HG02852 (cell line): ENCODE data around the gene KDM4C.
"Not testable (repeated sequence)": the region's sequence is repeated elsewhere in the genome, so short reads cannot be mapped to it uniquely, and the experiment has no call there.

Experiments used
- ATAC-seq: cut with Tn5 transposase; IDR thresholded peaks from one replicate; pipeline ENCODE4 v1.9.1; 2021; ENCODE audit warnings: mild to moderate bottlenecking, moderate library complexity; ENCODE audit not compliant: unreplicated experiment

Gene KDM4C

DNA sequence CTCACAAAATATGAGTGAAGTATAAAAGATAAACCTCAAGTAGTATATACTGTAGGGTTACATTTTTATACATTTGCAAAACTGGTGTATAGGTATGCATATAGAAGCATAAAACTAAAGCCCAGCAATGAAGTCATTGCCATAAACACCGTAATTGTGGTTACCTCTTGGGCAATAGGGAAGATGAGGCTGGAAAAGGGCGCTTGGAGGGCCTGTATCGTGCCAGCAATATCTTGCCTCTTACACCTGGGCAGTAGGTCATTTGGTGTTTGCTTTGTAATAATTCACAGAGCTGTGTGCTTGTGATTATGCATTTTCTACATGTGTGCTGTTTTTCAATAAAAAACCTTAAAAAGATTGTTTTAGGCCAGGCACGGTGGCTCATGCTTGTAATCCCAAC is 45.2 kb downstream of the KDM4C start:
- no peak for ATAC-seq

DNA sequence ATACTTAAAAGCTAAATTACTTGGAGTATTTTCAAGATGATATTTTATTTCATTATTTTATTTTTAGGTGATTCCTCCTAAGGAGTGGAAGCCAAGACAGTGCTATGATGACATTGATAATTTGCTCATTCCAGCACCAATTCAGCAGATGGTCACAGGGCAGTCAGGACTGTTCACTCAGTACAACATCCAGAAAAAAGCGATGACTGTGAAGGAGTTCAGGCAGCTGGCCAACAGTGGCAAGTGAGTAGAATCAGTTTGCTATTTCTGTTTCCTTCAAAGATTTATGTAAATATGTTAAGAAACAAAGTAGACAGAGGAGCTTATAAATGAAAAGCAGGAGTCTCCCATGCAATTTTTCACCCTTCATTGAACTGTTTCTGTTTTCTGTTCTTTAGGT is 47.8 kb downstream of the KDM4C start:
- ATAC-seq, result no peak

DNA sequence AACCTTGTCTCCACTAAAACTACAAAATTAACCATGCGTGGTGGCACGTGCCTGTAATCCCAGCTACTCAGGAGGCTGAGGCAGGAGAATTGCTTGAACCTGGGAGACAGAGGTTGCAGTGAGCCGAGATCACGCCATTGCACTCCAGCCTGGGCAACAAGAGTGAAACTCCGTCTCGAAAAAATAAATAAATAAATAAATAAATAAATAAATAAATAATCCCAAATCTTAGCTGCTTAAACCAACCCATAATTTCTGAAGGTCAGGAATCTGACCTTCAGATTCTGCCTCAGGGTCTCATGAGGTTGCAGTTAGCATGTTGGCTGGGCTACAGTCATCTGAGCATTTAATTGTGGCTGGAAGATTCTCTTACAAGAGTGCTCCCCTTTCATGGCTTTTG is 48.5 kb downstream of the KDM4C start:
- not testable (repeated sequence) for ATAC-seq

DNA sequence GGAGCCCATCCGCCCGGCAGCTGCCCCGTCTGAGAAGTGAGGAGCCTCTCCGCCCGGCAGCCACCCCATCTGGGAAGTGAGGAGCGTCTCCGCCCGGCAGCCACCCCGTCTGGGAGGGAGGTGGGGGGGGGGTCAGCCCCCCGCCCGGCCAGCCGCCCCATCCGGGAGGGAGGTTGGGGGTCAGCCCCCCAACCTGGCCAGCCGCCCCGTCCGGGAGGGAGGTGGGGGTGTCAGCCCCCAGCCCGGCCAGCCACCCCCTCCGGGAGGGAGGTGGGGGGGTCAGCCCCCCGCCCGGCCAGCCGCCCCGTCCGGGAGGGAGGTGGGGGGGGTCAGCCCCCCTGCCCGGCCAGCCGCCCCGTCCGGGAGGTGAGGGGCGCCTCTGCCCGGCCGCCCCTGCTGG is 49.9 kb downstream of the KDM4C start:
- ATAC-seq, result not testable (repeated sequence)

DNA sequence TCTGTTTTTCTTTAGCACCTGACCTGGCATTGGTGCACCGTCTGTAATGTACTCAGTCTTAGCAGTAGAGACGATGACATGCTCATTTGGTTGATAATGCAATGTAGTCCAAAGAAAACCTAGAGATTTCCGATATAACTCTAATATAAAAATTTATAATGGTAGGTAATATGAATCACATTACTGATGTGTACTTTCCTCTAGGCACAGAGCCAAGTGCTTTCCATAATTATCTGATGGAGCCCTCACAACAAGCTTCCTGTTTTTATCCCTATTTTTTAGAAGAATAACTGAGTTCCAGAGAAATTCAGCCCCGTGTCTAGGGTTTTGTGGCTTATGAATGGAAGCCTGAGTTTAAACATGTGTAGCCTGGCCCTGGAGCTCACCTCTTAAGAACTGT is 53.7 kb downstream of the KDM4C start:
- ATAC-seq, result no peak

DNA sequence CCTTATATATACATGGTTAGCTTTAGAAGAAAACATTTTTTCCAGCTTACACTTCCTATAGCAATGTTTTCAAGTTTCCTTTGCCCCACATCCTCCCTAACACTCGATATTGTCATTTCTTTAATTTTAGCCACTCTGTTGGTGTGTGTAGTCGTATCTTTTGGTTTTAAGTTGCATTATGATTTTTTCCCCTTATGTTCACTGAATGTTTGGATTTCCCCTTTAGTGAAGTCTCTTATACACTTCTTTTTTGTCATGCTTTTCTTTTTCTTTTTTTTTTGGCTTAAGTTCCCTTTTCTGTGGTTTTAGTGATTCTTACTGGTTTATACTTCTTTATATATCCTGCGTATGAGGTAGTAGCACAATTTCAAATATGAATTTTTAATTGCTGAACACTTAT is 58.8 kb downstream of the KDM4C start:
- ATAC-seq, result no peak

DNA sequence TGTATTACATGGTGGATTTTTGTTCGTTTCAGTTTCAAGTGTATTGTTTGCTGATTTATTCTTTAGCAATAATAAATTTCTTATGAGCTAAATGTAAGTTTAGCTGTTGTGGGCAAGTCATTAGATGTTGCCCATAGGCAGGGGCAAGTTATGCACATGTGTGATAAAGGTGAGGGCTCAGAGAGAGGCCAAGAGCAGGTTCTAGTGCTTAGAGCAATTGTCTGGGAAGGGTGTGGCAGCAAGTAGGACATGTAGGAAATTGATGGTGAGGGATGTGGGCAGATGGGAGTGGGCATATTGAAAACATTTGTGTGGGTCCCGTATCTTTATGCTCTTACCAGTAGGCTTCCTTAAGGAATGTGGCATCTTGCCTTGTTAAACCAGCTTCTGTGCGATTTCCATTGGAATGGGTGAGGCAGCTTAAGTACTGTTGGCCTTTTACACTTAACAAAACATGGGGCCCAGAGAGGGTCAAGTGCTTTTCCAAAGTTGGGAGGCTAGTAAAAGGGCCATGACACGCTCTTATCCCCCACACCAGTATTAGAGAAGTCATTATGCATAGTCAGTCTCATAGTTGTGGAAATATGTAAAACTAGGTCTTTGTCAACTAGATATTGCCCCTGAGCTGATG is 60.6 kb downstream of the KDM4C start:
- no peak for ATAC-seq

DNA sequence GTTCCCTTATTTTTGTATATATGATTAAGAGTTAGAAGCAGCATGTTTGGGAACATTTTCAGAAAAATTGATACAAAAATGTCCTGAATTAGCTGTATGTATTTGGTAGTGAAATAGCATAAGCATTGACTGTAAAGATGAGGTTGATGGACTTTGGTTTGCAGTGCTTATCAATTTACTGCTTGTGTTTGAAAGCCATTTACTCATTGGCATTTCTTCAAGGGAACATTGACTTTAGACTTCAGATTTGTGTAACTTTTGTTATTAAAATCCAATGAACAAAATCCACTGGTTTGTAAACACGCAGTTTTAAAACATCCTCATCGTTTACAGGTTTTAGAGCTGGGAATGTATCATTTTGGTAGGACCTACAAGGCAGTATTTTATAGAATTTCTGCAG is 61.3 kb downstream of the KDM4C start:
- no peak for ATAC-seq

DNA sequence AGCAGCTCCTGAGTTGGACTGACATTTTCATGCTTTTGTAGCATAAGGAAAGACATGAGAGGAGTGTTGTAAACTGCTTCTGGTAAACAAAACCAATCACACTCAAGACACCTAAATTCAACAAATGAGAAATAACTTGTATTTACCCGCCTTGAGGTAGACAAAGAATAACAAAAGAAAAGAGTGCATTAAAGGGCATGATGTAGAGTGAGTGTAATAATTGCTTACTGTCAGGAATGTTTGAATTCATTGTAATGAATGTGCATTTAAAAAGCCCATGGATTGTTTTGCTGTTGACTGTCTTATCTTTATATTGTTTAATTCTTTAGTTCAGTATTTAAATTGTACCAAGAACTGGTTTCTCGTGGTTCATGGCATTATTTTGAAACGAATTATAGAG is 61.8 kb downstream of the KDM4C start:
- ATAC-seq, result no peak

DNA sequence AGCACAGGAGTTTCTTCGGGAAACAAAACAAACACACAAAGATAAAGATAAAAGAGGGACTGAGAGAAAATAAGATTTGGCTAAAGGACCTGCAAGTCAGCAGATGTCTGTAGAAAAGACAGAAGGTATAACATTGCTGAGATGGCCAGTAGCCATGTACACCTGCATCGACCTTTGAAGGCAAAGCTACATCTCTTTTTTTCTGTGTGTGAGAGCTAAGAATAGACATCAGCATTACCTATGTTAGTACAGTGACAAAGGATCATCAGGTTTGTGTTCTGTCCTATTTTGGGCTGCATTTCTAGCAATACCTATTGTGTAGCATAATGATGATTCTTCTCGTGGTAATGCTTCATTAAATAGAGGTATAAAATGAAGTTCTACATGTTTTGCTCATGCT is 64.9 kb downstream of the KDM4C start:
- no peak for ATAC-seq

DNA sequence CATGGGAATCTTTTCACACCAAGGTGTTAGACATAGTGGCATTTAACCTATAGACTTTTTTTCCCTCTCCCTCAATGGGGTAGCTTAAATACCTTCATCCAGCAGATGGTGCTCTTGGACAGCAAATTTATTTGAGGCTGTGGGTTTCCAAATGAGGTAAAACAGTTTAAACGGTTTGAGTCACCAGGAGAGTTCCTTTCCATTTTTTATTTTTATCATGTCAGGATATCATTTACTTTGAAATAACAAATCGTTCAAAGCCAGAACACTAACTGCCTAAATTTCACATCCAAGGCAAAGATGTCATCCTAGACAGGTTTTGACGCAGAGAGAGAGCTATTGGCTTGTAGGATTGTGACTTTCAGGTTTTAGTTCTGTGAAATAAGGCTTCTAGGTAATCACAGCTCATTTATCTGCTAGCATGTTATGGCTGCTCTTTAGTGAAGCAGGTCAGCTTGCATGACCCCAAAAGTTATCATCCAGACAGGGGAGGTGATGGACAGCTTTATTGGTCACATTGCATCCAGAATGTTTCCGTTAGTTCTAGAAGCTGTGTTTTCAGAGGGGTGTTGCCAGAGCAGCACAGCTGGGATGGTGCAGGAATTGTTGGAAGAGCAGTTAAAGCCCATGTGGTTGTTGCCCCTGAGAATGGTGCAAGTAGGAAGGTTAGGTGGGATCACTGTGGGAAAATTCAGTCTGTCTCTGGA is 69.8 kb downstream of the KDM4C start:
- ATAC-seq, result no peak

DNA sequence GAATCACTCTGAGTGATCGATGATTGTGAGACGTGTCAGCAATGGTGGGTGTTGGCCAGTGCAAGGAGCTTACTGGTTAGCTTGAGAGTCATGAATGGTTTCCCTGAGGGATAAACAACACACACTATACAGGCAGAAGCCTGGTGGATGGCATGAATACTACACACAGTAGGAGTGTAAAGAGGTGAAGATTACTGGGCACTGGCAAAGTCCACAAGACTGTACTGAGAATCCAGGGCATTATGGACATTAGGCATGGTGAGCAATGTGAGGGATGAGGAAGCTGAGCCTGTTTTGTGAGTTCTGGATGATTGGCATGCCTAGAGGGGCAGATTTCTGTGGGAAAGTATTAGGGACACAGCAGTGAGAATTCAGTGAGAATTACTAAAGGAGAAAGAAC is 71.3 kb downstream of the KDM4C start:
- no peak for ATAC-seq

DNA sequence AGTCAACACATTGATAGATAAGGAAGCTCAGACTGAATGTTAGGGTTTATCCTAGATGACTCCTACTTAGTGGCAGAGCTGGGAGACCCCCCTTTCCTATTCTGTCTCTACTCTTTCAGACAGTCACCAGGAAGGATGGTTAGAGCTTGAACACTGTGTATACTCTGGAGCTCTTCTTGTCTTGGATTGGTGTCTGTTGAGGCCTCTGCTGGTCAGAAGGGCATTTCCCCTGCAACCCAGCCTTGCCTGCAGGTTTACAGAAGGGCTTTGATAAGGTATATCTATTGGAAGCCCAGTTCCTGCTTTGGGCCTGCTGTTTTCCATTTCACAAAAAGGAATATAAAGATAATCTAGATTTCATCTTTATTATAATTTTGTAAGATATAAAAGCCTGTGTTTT is 71.8 kb downstream of the KDM4C start:
- no peak for ATAC-seq

DNA sequence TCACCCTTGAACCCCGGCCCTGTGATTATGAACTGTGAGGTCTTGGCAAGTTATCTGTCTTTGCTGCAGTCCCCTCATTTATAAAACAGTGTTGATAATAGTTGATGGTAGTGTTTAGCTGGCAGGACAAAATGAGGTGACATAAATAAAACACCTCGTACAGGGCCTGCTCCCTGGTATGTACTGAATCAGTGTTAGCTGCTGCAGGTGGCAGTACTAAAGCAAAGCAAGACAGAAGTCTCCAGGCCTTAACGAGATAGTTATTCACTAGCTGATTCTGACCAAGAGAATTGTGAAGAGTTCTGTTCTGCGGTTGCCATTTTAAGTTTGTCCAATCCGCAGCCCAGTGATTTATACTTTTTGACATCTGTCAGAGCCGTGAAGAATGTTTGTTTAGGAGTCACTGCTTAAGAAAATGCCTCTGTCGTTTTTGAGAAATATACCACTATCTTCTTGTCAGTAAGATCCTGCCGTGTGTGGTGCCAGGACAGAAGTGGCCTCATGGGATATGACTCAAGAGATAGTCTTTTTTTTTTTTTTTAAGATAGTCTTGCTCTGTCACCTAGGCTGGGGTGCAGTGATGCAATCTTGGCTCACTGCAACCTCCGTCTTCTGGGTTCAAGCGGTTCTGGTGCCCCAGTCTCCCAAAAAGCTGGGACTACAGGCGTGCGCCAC is 75.9 kb downstream of the KDM4C start:
- ATAC-seq, result no peak

DNA sequence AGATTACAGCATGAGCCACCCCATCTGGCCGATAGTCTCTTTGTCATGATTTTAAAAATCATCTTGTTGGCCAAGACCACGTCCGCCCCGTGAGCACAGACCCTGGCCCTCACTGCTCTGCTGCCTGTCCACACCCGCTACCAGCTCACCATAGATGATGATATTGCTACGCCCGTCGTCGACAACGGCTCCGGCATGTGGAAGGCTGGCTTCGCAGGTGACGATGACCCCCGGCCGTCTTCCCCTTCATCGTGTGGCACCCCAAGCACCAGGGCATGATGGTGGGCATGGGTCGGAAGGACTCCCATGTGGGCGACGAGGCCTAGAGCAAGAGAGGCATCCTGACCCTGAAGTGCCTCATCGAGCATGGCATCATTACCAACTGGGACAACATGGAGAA is 76.5 kb downstream of the KDM4C start:
- ATAC-seq, result no peak

DNA sequence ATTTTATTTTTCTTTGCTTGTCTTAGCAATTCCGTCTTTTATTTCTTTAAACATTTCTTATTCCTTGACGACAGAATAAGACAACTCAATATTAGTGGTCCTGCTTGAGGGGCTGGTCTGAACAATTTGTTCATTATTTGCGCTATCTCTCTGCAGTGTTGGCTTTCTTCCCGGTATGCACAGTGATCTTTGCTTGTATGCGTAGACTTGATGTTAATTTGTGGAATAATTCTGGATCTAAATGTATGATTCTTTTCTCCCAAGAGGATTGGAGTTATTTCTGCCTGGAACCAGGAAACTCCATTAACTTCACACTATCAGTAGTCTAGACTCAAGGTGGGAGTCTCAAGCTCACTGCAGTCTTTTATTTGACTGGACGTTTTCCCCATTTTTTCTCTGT is 80.4 kb downstream of the KDM4C start:
- no peak for ATAC-seq

DNA sequence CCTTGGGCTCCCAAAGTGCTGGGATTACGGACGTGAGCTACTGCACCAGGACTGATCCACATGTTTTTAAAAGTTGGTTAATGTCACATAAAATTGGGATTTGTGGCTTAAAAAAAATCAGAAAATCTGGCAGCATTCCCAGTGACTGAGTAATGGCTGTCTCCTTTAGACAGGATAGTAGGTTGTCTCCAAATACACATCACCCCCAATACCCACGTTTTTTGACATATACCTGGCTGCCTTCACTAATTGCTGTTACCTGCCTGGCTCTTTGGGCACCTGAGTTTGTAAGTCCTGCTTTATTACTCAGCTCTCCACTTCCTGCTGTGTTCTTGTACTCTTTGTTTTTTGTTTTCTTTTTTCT is 84.8 kb downstream of the KDM4C start:
- no peak for ATAC-seq

DNA sequence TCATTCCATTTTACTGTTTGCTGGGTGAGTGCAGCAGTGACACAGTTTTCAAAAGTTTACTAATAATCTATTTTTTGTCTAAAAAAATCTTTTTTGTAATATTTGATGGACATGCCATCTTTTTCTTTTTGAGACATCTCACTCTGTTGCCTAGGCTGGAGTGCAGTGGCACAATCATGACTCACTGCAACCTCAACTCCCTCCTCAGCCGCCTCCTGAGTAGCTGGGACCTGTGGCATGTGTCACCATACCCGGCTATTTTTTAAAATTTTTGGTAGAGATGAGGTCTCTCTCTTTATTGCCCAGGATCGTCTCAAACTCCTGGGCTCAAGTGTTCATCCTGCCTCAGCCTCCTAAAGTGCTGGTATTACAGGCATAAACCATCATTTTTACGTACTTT is 86.0 kb downstream of the KDM4C start:
- ATAC-seq, result no peak

DNA sequence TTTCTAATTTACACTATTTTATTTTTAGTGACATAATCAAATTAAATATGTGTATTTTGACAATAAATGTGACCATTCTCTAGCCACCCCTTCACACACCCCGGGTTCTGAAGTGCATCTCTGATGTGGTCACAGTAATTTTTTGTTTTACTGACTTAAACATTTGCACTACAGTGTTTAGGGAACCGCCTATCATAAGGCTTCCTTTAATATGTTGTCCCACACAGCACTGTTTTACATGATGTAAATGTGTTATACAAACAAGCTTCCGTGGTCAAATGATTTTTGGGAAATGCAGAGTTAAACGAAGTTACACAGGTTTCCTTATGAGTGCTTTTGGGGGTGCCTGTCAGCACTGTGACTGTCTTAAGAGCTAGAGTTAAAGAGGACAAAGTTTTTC is 86.5 kb downstream of the KDM4C start:
- no peak for ATAC-seq

DNA sequence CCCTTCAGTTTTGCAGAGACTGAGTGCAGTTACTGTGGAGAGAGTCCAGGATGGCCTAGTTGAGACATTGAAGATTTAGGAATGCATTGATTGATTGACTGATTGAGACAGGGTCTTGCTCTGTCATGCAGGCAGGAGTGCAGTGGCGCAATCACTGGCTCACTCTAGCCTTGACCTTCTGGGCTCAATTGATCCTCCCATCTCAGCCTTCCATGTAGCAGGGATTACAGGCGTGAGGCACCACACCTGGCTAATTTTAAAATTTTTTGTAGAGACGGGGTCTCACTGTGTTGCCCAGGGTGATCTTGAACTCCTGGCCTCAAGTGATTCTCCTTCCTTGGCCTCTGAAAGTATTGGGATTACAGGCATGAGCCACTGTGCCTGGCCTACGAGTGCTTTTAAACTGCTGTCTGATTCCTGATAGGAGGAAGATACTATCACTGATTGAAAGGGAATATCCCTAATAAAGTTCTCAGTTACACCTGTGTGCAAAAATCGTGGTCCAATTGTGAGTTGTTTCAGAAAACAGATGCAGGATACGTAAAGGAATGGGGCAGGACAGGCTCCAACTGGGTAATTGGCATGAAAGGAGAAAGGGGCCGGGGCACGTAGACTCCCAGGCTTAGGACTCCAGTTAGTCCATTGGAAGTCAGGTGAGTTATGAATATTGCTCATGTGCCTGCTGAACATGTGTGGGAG is 87.5 kb downstream of the KDM4C start:
- no peak for ATAC-seq

DNA sequence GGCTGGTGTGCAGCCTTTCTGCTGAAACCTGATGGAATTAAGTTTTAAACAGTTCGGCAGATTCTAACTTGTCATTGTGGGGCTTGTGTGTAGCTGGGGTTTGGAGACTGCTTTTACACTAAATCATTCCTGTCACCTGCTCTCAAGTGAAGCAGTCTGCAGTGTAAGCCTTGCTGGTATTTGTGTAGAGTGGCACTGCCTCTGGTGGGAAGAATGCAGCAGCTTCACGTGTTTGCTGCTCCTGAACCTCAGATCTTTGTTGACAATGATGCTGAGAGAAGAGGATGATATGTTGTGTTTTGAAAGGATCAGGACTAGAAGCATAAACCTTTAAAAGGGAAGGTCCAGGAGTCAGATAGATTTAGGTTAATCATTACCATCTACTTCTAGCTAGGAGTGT is 88.1 kb downstream of the KDM4C start:
- no peak for ATAC-seq
